OCI-LY1 (cell line): Measurements from ENCODE around the gene CHGA.

Source experiments
- H2AFZ ChIP-seq: fragments of 200-600 bp; sonication (generic), shearing (Covaris generic); 2 replicates; pipeline ENCODE4 v1.6.0; 2014; ENCODE audit warnings: antibody characterized with exemption, mild to moderate bottlenecking, low read length
- H3F3A ChIP-seq: fragments of 200-600 bp; sonication (generic), shearing (Covaris generic); 2 replicates; pipeline ENCODE4 v1.6.0; 2014; ENCODE audit warnings: mild to moderate bottlenecking, antibody characterized with exemption, low read length, moderate library complexity; ENCODE audit not compliant: insufficient read depth
- H3K27ac ChIP-seq: fragments of 200-600 bp; sonication (generic); 2 replicates; pipeline ENCODE4 v1.5.1; 2014; ENCODE audit warnings: low read length, mixed run types, mild to moderate bottlenecking, low read depth; ENCODE audit not compliant: poor library complexity, severe bottlenecking
- H3K27me3 ChIP-seq: fragments of 200-600 bp; sonication (generic); 2 replicates; pipeline ENCODE4 v1.6.0; 2014; ENCODE audit warnings: antibody characterized with exemption, mild to moderate bottlenecking, low read length, moderate library complexity; ENCODE audit not compliant: insufficient read depth
- H3K36me3 ChIP-seq: fragments of 200-600 bp; sonication (generic); 2 replicates; pipeline ENCODE4 v1.6.1; 2014; ENCODE audit warnings: mild to moderate bottlenecking, antibody characterized with exemption, low read length, moderate library complexity, mixed read lengths; ENCODE audit not compliant: insufficient read depth
- H3K4me1 ChIP-seq: fragments of 200-600 bp; sonication (generic); 2 replicates; pipeline ENCODE4 v1.5.1; 2014; ENCODE audit warnings: mild to moderate bottlenecking, low read length, moderate library complexity; ENCODE audit not compliant: insufficient read depth, severe bottlenecking
- H3K4me2 ChIP-seq: fragments of 200-600 bp; sonication (generic), shearing (Covaris generic); 2 replicates; pipeline ENCODE4 v1.6.1; 2014; ENCODE audit warnings: low read length
- H3K4me3 ChIP-seq: fragments of 200-600 bp; sonication (generic); 2 replicates; pipeline ENCODE4 v1.5.1; 2014; ENCODE audit warnings: low read length, low read depth, mild to moderate bottlenecking, mixed read lengths; ENCODE audit not compliant: poor library complexity, severe bottlenecking
- H3K79me2 ChIP-seq: fragments of 200-600 bp; shearing (Covaris generic); 2 replicates; pipeline ENCODE4 v1.6.1; 2016; ENCODE audit warnings: mixed run types, low read length, mixed read lengths; ENCODE audit not compliant: insufficient read depth
- H3K9ac ChIP-seq: fragments of 200-600 bp; sonication (generic), shearing (Covaris generic); 2 replicates; pipeline ENCODE4 v1.6.1; 2014; ENCODE audit warnings: mild to moderate bottlenecking, low read length, mixed read lengths
- H3K9me2 ChIP-seq: fragments of 200-600 bp; sonication (generic), shearing (Covaris generic); 2 replicates; pipeline ENCODE4 v1.6.1; 2014; ENCODE audit warnings: low read depth, mild to moderate bottlenecking, low read length, mixed read lengths
- H3K9me3 ChIP-seq: fragments of 200-600 bp; shearing (Covaris generic); 2 replicates; pipeline ENCODE4 v1.6.1; 2014; ENCODE audit warnings: low read length, mixed read lengths
- H4K20me1 ChIP-seq: fragments of 200-600 bp; sonication (generic), shearing (Covaris generic); 2 replicates; pipeline ENCODE4 v1.6.0; 2016; ENCODE audit warnings: mild to moderate bottlenecking, low read length; ENCODE audit not compliant: insufficient read depth
- EZH2 ChIP-seq: fragments of 200-600 bp; sonication (generic), shearing (Covaris generic); IDR thresholded peaks from 2 replicates; pipeline ENCODE4 v1.8.0; 2017; ENCODE audit warnings: borderline replicate concordance, mixed run types, mild to moderate bottlenecking, antibody characterized with exemption, low read length, moderate library complexity, mixed read lengths
- TF ChIP-seq, protein P1 (sequence below): fragments of 200-600 bp; sonication (generic), shearing (Covaris generic); IDR thresholded peaks from 2 replicates; pipeline ENCODE4 v1.5.1; 2017; ENCODE audit warnings: mild to moderate bottlenecking, antibody characterized with exemption, low read length, moderate library complexity, mixed read lengths

Gene CHGA

DNA sequence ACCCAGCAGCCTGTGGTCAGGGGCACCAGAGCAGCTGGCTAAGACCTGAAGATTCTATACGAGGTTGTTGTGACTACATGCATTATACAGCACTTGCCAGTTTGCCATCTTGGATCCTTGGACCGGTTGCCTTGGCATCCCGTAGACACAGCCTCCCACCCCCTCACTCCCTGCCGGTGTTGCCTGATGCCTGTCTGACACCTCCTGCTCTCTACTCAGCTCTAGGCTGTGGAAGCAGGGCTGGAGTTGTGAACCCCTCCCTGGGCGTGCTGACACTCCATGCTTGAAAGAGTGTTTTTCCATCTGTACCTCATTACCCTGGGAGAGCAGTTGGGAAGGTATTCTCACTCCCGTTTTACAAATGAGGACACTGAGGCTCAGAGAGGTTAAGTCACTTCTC, 2.5 kb downstream of the CHGA start:
- H3K4me1 ChIP-seq = no peaks in the 10 kb centered on the region
- no peak overlapping the region for H3K4me3 ChIP-seq
- H3K9ac ChIP-seq = no peak overlapping the region
- H3K9me2 ChIP-seq = no peaks in the 10 kb centered on the region
- H3K9me3 ChIP-seq = no peaks in the 10 kb centered on the region
- H3K36me3 ChIP-seq = no peaks in the 10 kb centered on the region
- no peak overlapping the region for H3K4me2 ChIP-seq
- no peak for TF ChIP-seq EZH2
- TF ChIP-seq, protein P1, sequence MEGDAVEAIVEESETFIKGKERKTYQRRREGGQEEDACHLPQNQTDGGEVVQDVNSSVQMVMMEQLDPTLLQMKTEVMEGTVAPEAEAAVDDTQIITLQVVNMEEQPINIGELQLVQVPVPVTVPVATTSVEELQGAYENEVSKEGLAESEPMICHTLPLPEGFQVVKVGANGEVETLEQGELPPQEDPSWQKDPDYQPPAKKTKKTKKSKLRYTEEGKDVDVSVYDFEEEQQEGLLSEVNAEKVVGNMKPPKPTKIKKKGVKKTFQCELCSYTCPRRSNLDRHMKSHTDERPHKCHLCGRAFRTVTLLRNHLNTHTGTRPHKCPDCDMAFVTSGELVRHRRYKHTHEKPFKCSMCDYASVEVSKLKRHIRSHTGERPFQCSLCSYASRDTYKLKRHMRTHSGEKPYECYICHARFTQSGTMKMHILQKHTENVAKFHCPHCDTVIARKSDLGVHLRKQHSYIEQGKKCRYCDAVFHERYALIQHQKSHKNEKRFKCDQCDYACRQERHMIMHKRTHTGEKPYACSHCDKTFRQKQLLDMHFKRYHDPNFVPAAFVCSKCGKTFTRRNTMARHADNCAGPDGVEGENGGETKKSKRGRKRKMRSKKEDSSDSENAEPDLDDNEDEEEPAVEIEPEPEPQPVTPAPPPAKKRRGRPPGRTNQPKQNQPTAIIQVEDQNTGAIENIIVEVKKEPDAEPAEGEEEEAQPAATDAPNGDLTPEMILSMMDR = no peak
- H3K79me2 ChIP-seq = no peaks in the 10 kb centered on the region
- H2AFZ ChIP-seq = no peak overlapping the region
- H3K27ac ChIP-seq = no peak overlapping the region
- H3K27me3 ChIP-seq = peaks cover 5% of the 10 kb centered on the region; the same call in 1 of the 2 replicates
- H3F3A ChIP-seq = no peaks in the 10 kb centered on the region
- H4K20me1 ChIP-seq = no peaks in the 10 kb centered on the region

DNA sequence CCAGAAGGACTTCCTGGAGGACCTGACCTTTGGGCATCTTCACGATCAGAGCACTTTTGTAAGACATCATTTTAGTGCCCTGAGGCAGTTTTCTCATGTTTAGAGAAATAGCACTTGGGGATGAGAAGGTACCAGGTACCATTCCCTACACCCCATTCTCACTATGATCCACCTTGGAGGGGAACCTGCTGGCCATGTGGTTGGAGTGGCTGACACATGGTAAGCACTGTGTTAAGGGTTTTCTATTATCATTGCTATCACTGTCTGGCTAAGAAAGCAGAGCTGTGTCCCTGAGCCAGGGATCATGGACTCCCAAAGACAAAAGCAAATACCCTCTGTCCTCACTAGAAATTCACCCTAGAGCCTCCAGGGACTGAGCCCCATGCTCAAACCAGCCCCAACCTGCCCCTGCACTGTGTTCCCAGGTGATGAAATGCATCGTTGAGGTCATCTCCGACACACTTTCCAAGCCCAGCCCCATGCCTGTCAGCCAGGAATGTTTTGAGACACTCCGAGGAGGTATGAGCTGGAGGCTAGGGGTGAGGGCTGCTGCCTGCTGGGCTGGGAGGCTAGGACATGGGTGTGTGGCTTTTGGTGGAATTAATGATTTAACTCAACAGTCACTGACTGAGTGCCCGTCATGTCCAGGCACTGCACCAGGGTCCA, 3.4 kb downstream of the CHGA start:
- no peaks in the 10 kb centered on the region for H3K9me2 ChIP-seq
- H3K36me3 ChIP-seq = no peaks in the 10 kb centered on the region
- no peak overlapping the region for H2AFZ ChIP-seq
- H3K9ac ChIP-seq = no peak overlapping the region
- H3K27me3 ChIP-seq = peaks cover 5% of the 10 kb centered on the region; the same call in 1 of the 2 replicates
- TF ChIP-seq, protein P1 = no peak
- TF ChIP-seq EZH2 = no peak
- no peak overlapping the region for H3K4me3 ChIP-seq
- no peak overlapping the region for H3K4me2 ChIP-seq
- H4K20me1 ChIP-seq = no peaks in the 10 kb centered on the region
- H3F3A ChIP-seq = no peaks in the 10 kb centered on the region
- no peak overlapping the region for H3K27ac ChIP-seq
- no peaks in the 10 kb centered on the region for H3K4me1 ChIP-seq
- no peaks in the 10 kb centered on the region for H3K9me3 ChIP-seq
- H3K79me2 ChIP-seq = no peaks in the 10 kb centered on the region

DNA sequence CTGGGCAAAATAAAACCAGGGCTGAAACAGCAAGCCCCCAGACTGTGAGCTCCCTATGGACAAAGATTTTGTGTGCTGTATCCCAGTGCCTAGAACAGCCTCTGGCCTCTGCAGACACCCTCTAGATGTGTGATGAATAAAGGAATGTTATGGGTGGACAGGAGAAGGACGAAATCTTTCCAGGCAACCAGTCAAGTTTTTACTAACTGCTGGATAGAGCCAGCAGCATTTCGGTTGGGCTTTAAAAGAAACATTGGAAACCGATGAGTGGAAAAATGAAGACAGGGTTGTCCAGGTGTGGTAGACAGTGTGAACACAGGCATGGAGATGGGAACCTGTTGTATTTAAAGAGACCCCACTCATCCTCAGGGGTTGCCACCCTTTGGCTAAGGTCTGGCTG, 4.0 kb downstream of the CHGA start:
- peaks cover 5% of the 10 kb centered on the region; the same call in 1 of the 2 replicates for H3K27me3 ChIP-seq
- no peaks in the 10 kb centered on the region for H3K9me2 ChIP-seq
- no peaks in the 10 kb centered on the region for H3K36me3 ChIP-seq
- H3K4me2 ChIP-seq = no peak overlapping the region
- no peaks in the 10 kb centered on the region for H3K79me2 ChIP-seq
- H3K9me3 ChIP-seq = no peaks in the 10 kb centered on the region
- no peak overlapping the region for H3K9ac ChIP-seq
- no peak overlapping the region for H2AFZ ChIP-seq
- no peak overlapping the region for H3K4me3 ChIP-seq
- no peaks in the 10 kb centered on the region for H3K4me1 ChIP-seq
- no peaks in the 10 kb centered on the region for H4K20me1 ChIP-seq
- H3F3A ChIP-seq = no peaks in the 10 kb centered on the region
- H3K27ac ChIP-seq = no peak overlapping the region
- TF ChIP-seq, protein P1 = no peak
- no peak for TF ChIP-seq EZH2
